Activated CD8-positive, alpha-beta memory T cell treated with anti-CD3 and anti-CD28 coated beads, Interleukin-2, amount 50 U/mL, for 1 hour (primary cell): Measurements from ENCODE around the gene TBX1.
"Not testable (repeated sequence)": the region's sequence is repeated elsewhere in the genome, so short reads cannot be mapped to it uniquely, and the experiment has no call there.

Source experiments
- DNase-seq: peaks from one replicate; pipeline ENCODE4 v3.0.0-alpha.2; 2020; ENCODE audit errors: extremely low read depth

TBX1 gene

DNA sequence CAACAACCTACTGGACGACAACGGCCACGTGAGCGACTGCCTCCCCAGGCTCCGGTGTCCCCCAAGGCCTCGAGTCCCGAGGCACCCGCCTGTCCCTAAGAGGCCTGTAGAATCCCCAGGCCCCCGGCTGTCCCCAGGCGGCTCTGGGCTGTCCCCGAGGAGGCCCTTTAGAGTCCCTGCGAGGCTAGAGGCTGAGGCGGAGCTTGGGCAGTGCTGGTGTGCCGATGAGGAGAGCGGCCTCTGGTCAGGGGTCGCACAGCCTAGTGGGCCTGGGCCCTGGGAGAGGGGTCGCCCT is 3.7 kb downstream of the TBX1 start:
- no peak for DNase-seq

DNA sequence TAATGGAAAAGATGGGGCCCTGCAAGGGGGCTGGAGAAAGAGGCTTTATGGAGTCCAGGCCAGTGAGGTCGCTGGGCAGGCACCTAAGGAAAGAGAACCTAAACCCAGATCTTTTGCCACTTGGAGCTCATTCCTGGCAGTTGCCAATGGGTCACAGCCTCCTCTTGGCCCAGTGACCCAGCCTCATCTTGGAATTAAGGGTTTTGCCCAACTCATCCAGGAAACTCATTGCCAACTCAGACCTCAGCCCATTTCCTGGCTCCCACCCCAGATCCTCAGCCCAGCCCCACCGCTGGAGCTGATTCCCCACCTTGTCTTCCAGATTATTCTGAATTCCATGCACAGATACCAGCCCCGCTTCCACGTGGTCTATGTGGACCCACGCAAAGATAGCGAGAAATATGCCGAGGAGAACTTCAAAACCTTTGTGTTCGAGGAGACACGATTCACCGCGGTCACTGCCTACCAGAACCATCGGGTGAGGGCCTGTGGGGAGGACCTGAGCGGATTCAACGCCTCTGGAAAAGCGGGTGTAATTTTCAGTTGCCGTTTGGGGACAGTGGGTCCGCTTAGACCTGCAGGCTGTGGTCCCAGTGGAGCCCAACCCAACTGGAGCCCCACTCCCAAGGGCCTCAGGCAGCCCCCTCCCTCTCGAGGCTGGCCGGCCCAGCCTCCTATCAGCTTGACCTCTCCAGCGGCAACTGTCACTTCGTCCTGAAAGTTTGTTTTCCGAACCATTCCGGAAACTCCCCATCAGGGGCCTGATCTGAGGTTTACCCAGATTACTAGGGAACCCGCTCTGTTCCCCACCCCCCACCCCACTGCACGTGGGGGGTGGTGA is 4.3 kb downstream of the TBX1 start:
- DNase-seq = no peak

DNA sequence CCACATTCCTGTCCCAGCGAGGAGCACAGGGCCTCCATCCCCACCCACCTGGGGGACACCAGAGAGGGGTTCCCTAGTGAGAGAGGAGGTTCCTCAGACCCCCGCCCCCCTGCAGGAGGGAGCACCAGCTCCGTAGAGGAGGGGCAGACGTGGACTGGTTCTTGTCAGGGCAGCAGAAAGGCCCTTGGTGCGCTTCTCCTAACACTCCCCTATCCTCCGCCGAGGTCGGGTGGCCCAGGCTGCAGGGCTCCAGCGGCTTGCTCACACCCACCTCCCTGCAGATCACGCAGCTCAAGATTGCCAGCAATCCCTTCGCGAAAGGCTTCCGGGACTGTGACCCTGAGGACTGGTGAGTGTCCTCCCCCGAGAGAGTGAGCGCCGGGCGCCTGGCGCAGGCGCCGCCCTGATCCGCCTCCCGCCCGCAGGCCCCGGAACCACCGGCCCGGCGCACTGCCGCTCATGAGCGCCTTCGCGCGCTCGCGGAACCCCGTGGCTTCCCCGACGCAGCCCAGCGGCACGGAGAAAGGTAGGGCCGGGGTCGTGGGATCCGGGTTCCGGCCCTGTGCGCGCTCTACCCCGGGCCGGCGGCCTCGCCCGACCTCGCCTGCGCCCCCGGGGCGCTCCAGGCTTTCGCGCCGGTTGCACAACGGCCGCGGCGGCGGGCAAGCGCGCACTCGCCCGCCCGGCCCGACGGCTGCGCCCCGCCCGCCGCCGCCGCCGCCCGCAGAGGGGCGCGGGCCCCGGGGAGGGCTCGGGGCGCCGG is 5.1 kb downstream of the TBX1 start:
- no peak for DNase-seq

DNA sequence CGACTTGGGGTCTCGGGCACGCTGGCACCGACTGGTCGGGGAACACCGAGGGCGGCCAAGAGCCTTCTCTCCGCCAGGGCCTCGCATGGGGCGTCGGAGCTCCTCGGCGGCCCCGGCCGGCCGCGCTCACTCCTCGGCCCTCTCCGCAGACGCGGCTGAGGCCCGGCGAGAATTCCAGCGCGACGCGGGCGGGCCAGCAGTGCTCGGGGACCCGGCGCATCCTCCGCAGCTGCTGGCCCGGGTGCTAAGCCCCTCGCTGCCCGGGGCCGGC is 5.6 kb downstream of the TBX1 start:
- DNase-seq = no peak

DNA sequence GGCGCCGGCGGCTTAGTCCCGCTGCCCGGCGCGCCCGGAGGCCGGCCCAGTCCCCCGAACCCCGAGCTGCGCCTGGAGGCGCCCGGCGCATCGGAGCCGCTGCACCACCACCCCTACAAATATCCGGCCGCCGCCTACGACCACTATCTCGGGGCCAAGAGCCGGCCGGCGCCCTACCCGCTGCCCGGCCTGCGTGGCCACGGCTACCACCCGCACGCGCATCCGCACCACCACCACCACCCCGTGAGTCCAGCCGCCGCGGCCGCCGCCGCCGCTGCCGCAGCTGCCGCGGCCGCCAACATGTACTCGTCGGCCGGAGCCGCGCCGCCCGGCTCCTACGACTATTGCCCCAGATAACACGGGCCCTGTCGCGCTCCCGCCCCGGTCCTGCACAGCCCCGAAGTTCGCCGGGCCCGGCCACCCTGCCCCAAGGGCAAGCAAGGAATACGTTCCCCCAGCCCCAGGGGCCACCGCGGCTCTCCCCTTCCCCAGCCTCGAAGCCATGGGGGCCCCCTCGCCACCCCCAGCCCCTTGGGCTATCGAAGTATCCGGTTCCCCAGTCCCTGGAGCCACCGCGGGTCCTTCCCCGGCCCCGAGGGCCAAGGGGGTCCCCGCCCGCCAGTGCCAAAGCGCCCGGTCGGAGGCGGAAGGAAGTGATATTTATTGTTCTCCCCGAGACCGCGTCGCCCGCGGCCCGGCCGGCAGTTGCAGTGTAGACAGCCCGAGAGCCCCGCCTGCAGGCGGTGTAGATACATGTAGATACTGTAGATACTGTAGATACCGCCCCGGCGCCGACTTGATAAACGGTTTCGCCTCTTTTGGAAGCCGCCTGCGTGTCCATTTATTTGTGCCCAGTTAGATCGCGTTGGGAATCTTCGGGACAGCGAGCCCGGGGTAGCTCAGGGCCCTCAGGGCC is 6.2 kb downstream of the TBX1 start:
- no peak for DNase-seq

DNA sequence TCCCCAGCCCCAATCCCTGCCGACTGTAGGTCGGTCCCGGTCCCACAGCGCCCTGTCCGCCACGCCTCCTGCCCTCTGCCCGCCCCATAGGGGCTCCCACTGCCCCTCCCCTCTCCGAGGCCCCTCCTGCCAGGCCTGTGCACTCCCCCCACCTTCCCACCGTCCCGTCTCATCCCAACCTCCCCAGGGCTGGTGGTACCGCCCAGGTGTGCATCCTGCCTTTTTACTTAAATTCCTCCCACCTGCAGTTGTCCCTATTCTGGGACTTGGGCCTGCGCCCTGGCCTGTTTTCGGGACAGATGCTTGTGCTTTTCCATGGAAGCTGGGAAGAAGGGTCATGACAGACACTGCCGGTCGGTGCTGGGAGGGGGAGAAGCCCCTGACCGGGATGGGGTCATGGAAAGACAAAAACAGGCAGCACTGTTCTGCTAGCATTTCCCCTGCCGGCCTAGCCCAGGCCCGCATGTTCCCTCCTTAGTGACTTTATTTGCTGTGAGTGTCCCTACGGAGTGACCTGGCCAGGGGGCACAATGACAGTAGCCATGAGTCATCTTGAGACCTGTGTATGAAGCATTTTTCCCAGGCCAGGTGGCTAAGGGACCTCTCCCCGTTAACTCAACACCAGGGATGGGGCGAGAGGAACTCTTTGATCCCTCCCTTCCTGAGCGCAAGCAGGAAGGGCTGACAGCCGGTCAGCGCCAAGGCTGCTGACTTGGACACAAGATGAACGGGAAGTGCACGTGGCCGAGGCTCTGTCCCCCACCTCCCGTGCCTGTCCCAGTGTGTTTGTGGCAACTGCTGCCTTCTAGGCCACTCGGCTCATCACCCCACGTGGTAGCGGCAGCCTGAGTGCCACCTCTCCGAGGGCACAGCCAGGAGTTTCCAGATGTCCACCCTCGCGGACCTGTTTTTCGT is 7.1 kb downstream of the TBX1 start:
- DNase-seq = no peak

DNA sequence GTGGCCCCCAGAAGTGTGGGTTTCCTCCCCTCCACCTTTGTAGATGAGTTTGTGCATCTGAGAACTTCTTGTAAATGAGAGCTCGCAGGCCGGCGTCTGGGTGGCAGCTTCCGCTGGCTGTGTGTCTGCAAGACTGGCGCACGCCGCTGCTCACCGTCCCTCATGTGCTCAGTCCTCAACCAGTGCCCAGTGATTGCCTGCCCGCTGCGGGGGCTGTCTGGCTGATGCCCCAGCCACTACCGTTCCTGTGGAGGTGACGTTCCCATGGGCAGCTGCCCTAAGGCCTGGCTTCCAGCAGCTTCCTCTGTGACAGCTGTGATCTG is 8.8 kb downstream of the TBX1 start:
- DNase-seq = no peak

DNA sequence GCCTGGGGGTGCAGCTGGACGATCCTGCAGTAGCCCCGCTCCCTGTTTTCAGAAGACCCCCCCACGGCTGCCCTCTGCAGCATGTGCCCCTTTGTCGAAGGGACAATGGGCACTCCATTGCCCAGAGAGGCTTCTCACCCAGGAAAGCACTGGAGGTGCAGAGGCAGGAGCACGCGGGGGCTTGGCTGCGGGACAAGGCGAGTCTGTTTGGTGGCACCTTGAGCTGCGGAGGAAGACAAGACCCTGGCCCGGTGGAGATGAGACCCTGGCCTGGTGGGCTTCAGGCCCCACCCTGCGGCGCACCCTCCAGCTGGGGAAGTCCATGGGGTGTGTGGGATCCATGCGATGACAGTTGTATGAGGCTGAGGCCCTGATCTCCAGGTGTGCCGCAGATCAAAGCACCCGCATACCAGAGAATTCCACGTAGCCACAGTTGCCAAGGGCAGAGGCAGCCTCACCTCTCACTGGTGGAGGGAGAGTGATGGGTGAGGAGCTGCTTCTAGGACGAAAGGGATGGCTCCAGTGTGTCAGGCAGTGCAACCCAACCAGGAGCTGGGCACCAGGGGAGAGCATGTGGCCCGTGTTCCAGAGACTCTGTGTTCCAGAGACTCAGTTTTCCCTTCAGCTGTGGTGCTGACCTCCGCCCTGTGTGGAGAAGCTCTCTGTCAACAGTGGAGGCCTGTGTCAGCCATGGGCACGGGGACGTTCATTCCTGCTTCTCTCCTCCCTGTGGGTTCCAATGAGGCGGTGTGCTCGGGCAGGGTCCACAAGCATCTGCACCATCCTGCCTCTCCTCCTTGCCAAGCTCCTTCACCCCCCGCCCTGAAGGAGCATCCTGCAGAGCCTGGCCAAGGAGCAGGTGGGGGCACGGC is 10.0 kb downstream of the TBX1 start:
- no peak for DNase-seq

DNA sequence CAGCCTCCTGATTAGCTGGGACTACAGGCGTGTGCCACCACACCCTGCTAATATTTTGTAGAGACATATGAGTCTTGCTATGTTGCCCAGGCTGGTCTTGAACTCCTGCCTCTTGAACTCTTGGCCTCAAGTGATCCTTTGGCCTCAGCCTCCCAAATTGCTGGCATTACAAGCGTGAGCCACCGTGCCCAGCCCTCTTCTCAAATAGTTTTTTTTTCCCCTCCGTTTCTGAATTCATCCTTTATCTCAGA is 11.8 kb downstream of the TBX1 start:
- DNase-seq = no peak

DNA sequence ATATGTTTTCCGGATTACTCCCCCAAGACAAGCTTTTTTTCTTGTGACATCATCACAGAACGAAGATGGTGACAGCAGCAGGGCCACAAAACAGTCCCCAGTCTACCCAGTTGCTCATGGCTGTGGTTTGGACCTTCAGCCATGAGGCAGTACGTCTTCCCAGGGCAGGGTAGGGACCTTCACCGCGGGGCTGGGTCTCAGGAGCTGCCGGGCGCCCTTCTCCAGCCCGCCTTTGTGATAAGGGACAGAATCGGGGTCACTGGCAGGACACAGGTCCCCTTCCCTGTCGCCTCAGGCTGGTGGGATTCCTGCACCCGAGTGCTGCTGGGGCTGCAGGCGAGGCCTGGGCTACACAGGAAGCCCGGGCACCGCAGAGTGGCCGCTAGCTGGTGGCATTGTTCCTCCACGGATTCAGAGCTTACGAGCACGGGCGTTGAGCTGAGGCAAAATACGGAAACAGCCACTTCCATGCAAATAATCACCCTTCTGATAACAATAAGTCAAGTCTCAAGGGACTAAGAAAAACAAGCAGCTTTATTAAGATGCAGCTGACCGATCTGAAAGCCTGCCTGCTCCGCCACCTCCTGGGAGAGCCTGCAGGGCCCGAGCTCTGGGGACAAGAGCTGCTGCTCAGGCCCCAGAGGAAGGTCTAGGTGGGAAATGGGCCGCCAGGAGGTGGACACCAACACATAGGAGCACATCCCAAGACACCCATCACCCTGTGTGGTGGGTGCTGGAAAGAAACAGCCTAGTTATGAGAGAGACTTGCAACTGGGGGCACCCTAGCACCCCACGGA is 12.3 kb downstream of the TBX1 start:
- no peak for DNase-seq

DNA sequence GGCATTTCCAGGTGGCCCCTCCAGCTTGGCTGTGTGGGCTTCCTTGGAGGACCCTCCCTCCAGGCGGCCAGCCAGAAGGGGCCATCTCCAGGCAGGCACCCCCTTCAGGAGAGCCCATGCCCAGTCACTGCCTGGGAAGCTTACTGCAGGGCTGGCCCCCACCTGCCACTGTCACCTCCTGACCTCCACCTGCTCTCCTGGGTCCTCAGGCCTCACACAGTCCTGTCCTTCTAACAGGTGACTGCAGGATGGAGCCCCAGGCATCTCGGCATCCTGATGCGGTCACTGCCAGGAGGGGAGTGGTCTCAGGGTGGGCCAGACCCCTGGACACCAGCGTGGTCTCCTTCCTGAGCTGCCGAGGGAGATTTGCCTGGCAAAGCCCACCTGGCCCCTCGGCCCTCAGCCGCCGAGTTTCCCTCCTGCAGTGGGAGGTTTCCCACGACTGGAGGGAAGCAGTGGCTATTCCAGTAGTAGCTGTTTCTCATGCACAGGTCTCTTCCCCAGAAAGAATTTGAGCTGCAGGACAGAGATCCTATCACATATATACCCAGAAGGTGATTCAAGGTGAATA is 13.0 kb downstream of the TBX1 start:
- no peak for DNase-seq

DNA sequence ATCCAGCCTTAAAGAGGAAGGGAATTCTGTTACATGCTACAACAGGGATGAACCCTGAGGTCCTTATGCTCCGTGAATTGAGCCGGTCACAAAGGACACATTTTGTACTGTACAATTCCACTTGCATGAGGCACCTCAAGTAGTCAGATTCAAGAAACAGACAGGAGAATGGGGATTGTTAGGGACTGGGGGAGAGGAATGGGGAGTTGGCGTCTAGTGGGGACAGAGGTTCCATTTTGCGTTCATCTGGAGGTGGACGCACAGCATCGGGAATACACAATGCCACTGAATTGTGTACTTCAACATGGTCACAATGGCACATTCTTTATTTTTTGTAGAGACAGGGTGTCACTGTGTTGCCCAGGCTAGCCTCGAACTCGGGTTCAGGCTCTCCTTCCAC is 14.1 kb downstream of the TBX1 start:
- no peak for DNase-seq

DNA sequence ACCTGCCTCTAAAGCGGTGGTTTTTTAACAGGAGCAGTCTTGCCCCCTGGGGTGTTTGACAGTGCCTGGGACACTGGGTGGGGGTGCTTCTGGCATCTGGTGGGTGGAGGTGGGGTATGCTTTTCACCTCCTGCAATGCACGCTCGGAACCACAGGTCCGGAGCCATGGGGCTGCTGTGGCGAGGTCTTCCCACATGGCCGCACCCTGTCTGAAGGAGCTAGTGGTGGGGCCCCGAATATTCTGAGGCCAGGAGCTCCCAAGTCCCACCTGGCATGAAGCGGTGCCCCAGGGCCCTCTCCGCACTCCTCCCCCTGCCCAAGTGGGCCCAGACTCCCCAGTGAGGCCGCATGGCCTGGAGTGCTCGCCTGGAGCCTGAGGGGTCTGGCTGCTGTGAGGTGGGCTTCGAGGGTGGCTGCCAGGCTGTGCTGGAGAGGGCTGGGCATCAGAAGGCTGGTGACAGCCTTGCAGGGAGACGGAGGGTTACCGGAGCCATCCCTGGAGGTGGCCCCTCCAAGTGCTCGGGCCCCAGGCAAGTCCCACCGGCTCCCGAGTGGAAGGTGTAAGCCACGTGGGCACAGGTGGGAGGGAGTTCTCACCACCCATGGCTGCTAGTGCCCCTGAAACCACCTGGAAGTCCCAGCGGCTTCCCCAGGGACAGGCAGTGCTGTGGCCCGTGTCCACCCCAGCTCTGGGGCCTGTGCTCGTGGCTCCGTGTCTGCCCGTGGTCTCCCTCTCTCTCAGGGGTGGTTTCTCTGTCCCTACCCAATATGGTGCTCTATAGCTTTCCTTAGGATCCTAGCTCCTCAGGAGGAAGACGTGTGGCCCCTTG is 15.1 kb downstream of the TBX1 start:
- DNase-seq = no peak

DNA sequence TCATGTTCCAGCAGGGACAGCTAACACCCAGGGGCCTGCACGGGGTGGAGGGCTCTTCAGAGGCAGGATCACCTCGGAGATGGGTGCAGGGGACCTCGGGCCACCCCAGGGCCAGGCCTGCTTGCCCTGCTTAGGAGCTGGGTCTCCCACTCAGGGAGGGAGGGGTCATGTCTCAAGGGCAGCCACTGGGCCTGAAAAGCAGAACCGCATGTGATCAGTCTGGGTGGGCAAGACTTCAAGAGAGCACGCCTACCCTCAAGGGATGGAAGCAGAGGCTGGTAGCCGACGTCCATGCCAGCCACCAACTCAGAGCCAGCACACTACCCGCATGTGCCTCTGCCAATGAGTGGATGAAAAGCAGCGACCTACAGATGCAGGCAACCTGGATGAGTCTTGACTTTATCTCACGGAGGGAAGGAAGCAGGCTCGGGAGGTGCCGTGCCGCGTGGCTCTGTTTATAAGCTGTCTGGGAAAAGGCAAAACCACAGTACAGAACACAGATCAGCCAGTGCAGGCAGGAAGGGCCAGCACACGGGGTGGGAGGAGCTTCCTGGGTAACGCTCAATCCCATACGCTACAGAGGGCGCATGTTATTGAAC is 16.0 kb downstream of the TBX1 start:
- DNase-seq = no peak

DNA sequence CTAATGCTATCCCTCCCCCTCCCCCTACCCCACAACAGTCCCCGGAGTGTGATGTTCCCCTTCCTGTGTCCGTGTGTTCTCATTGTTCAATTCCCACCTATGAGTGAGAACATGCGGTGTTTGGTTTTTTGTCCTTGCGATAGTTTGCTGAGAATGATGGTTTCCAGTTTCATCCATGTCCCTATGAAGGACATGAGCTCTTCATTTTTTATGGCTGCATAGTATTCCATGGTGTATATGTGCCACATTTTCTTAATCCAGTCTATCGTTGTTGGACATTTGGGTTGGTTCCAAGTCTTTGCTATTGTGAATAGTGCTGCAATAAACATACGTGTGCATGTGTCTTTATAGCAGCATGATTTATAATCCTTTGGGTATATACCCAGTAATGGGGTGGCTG is 16.6 kb downstream of the TBX1 start:
- DNase-seq = not testable (repeated sequence)

DNA sequence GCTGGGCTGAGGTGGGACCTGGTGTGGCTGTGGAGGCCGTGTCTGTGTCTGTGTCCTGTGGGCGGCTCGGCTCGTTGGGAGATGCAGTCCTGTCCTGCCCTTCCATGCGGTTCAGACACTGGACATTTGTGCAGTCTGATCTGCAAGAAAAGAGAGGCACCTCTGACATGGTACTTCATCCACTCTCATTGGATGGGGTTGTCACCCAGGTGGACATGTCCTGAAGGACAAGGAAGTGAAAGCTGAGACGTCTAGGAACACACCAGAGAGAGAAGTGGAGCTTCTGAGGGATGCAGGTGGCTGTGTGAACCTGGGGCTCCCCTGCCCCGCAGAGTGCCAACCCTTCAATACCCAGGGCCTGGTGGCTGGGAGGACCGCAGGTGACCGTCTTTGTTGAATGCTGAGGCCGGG is 18.4 kb downstream of the TBX1 start:
- DNase-seq = no peak

DNA sequence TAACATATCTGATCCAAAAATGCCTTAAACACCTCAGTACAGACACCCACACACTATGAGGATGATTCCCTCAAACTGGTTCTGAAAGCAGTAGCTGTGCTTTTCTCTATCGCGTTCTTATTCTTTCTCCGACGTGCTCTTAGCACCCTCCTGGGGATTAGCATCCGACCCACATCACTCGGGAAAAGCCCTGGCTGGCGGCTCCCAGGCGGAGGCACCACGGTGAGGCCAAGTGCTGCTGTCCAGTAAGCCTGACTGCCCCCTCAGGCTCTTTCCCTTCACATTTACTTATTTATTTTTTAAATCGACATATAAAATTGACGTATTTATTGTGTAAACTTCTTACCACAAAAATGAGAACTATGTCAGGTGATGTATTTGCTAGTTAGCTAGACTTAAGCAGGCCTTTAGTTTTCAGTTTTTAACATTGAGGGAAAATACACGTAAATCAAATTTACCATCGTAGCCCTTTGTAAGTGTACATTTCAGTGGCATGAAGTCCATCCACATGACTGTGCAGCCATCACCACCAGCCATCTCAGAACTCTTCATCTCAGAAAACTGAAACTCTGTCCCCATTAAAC is 19.2 kb downstream of the TBX1 start:
- no peak for DNase-seq

DNA sequence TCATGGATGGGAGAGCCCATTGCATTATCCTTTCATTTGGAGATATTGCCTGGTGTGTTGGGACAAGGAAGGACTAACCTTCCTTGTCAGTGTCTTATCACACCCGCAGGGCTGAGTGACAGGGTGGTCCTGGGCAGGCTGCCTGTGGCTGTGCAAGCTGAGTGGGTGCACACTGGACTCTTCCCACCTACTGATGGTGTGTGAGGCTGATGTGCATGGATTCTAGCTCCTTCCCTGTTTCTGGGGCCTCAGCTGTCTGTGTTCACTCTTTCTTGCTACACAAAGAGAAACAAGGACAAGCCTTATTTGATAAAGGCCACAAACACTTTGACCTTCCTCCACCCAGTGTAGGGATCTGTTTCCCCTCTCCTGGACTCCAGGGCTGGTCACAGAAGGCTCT is 22.0 kb downstream of the TBX1 start:
- no peak for DNase-seq
